Endothelial cell of umbilical vein (primary cell): ENCODE measurements around the gene RBM15B. TPM values are rescaled to one million over a fixed set of nuclear protein-coding genes. Genes with fewer than 3 reads are reported as not detected.

Experiments used
- BruUV-seq: library from RNA; stranded (reverse); fragments of 400-500 nt; replicated peaks from 2 replicates; lab custom pipeline; 2021; lab: Mats Ljungman, UMichigan
- CTCF ChIA-PET: fragments of 300-600, 350-600 bp; sonication (Branson Sonifier 250); formaldehyde crosslinking; loops from one replicate; lab custom pipeline; 2021; ENCODE audit warnings: antibody characterized with exemption, inconsistent platforms; lab: Charles Lee
- POLR2A ChIA-PET: fragments of 300-600, 350-600 bp; sonication (Branson Sonifier 250); formaldehyde crosslinking; loops from one replicate; lab custom pipeline; 2021; ENCODE audit warnings: antibody characterized with exemption, inconsistent platforms; lab: Charles Lee
- DNase-seq: peaks from one replicate; pipeline ENCODE4 v3.0.0-alpha.2; 2011; ENCODE audit warnings: low read depth, low spot score
- FAIRE-seq: peaks from 2 replicates; lab custom pipeline; 2011; peaks lifted over from hg19 to GRCh38; lab: Jason Lieb, UNC
- H2AFZ ChIP-seq: 2 replicates; pipeline ENCODE4 v1.6.0; 2012; ENCODE audit warnings: low read depth, low read length, control low read depth, inconsistent platforms
- H3K27ac ChIP-seq: 2 replicates; pipeline ENCODE4 v1.5.1; 2011; ENCODE audit warnings: low read depth, mild to moderate bottlenecking, control low read depth, low read length, moderate library complexity; ENCODE audit not compliant: insufficient read depth
- H3K27me3 ChIP-seq, 2 experiments: 2 replicates each; pipeline versions ENCODE4 v1.6.0 to v1.6.1; 2011; ENCODE audit warnings: low read length in 2 of 2, mixed read lengths in 1 of 2; ENCODE audit not compliant: control insufficient read depth in 2 of 2, insufficient read depth in 2 of 2
- H3K36me3 ChIP-seq, 2 experiments: 2 replicates in 1 of 2; 3 replicates in 1 of 2; pipeline ENCODE4 v1.5.1; 2011; ENCODE audit warnings: low read length in 2 of 2, mild to moderate bottlenecking in 1 of 2, moderate library complexity in 1 of 2; ENCODE audit not compliant: control insufficient read depth in 2 of 2, insufficient read depth in 2 of 2; ENCODE audit errors: extremely low read depth in 1 of 2
- H3K4me1 ChIP-seq: 3 replicates; pipeline ENCODE4 v1.5.1; 2011; ENCODE audit warnings: mild to moderate bottlenecking, low read length; ENCODE audit not compliant: control insufficient read depth, insufficient read depth; ENCODE audit errors: extremely low read depth
- H3K4me2 ChIP-seq: 2 replicates; pipeline ENCODE4 v1.6.1; 2011; ENCODE audit warnings: low read length, control low read depth, mixed read lengths; ENCODE audit not compliant: insufficient read depth
- H3K4me3 ChIP-seq, 3 experiments: fragments of 200-600 bp in 1 of 3; sonication (generic), shearing (Covaris generic) in 1 of 3; replicated peaks in 1 of 3; 2 replicates each; pipeline ENCODE4 v1.5.1; 2011 to 2016; ENCODE audit warnings: control low read depth in 3 of 3, low read length in 3 of 3, mild to moderate bottlenecking in 2 of 3, inconsistent platforms in 1 of 3, low read depth in 1 of 3, moderate library complexity in 1 of 3; ENCODE audit not compliant: insufficient read depth in 1 of 3
- H3K79me2 ChIP-seq: 2 replicates; pipeline ENCODE4 v1.6.0; 2012; ENCODE audit warnings: low read length, inconsistent platforms; ENCODE audit not compliant: control insufficient read depth, insufficient read depth
- H3K9ac ChIP-seq: replicated peaks from 2 replicates; pipeline ENCODE3; 2011; ENCODE audit warnings: low read length, control low read depth; ENCODE audit not compliant: insufficient read depth; ENCODE audit errors: extremely low read depth
- H3K9me1 ChIP-seq: replicated peaks from 3 replicates; pipeline ENCODE4 v1.6.0; 2011; ENCODE audit warnings: mild to moderate bottlenecking, low read length; ENCODE audit not compliant: control insufficient read depth, insufficient read depth; ENCODE audit errors: extremely low read depth
- H3K9me3 ChIP-seq: replicated peaks from 2 replicates; pipeline ENCODE4 v1.5.1; 2012; ENCODE audit warnings: low read length, inconsistent platforms; ENCODE audit not compliant: control insufficient read depth, insufficient read depth
- H4K20me1 ChIP-seq: replicated peaks from 2 replicates; pipeline ENCODE3; 2011; ENCODE audit warnings: mild to moderate bottlenecking, low read length; ENCODE audit not compliant: control insufficient read depth, insufficient read depth; ENCODE audit errors: extremely low read depth
- CTCF ChIP-seq, 2 donors: IDR thresholded peaks; 1 replicate in 1 of 2; 2 replicates in 1 of 2; pipeline ENCODE4 v1.5.1; 2011; ENCODE audit warnings: low read length in 2 of 2, mild to moderate bottlenecking in 2 of 2, moderate library complexity in 2 of 2, control low read depth in 1 of 2, inconsistent platforms in 1 of 2, low read depth in 1 of 2; ENCODE audit not compliant: insufficient read depth in 1 of 2; ENCODE audit errors: extremely low read depth in 1 of 2
- EZH2 ChIP-seq: IDR thresholded peaks from 2 replicates; pipeline ENCODE4 v1.6.1; 2012; ENCODE audit warnings: borderline replicate concordance, low read depth, mild to moderate bottlenecking, moderate library complexity, low read length, inconsistent platforms; ENCODE audit not compliant: severe bottlenecking
- FOS ChIP-seq: IDR thresholded peaks from 2 replicates; pipeline ENCODE4 v1.6.1; 2011; ENCODE audit warnings: mild to moderate bottlenecking, low read length, moderate library complexity, borderline replicate concordance; ENCODE audit not compliant: insufficient read depth
- GATA2 ChIP-seq: IDR thresholded peaks from 2 replicates; pipeline ENCODE4 v1.7.0; 2011; ENCODE audit warnings: low read depth, mild to moderate bottlenecking, moderate library complexity, mixed read lengths, low read length; ENCODE audit not compliant: insufficient read length, insufficient read depth
- JUN ChIP-seq: IDR thresholded peaks from 2 replicates; pipeline ENCODE4 v1.6.1; 2011; ENCODE audit warnings: borderline replicate concordance, low read depth; ENCODE audit not compliant: insufficient read length, insufficient read depth
- MAX ChIP-seq: IDR thresholded peaks from 2 replicates; pipeline ENCODE4 v1.6.1; 2011; ENCODE audit not compliant: insufficient read depth, insufficient read length
- MYC ChIP-seq: IDR thresholded peaks from one replicate; pipeline ENCODE4 v1.6.1; 2011; ENCODE audit warnings: mild to moderate bottlenecking, low read depth, low read length
- POLR2A ChIP-seq: IDR thresholded peaks from 2 replicates; pipeline ENCODE4 v1.6.1; 2012; ENCODE audit warnings: low read depth, mild to moderate bottlenecking, control low read depth, low read length
- POLR2AphosphoS5 ChIP-seq: IDR thresholded peaks from 2 replicates; pipeline ENCODE4 v1.6.1; 2012; ENCODE audit warnings: low read depth, mild to moderate bottlenecking, control low read depth, low read length, moderate library complexity; ENCODE audit not compliant: insufficient read depth
- dilution Hi-C: fragments of 300-500 bp; cut with MboI; formaldehyde crosslinking; loops from one replicate; pipeline ENCODE4 v1.15.0; 2019; ENCODE audit warnings: low sequenced_read_pairs; ENCODE audit not compliant: extremely low pct_ligation_motif_present
- intact Hi-C: fragments of 100-400 bp; cut with micrococcal nuclease; formaldehyde crosslinking; loops from one replicate; pipeline ENCODE4 v1.10.0; 2022
- polyA plus RNA-seq, 4 experiments: library from polyadenylated mRNA; depleted of rRNA in 3 of 4; stranded (reverse) in 3 of 4; unstranded in 1 of 4; fragments of >200 nt; gene quantifications; 2 replicates each; pipeline versions ENCODE4 v1.2.1 to v1.2.3, GENCODE V29; 2011 to 2012; ENCODE audit warnings: missing spikeins in 1 of 4
- total RNA-seq: library from RNA; stranded (reverse); gene quantifications from 2 replicates; pipeline ENCODE4 v1.2.3, GENCODE V29; 2021

RBM15B gene
- total and polyA plus RNA-seq, 2 donors (not counting 3 experiments of a cell fraction or from before 2014, with no cell fraction given): 19.9 to 39.1 TPM

GRCh38 chr3:51401735-51402134 is 10.7 kb downstream of the RBM15B start:
- Histone ChIP-seq H3K4me3 (no peak overlapping the region), H3K4me2 (no peak overlapping the region), H3K9ac (no peak overlapping the region), H2AFZ (no peak overlapping the region), H3K36me3 (peaks cover 6 to 12% of the 10 kb centered on the region in 2 experiments), H3K27me3 (no peaks in the 10 kb centered on the region), H4K20me1 (no peaks in the 10 kb centered on the region), H3K27ac (no peak overlapping the region), H3K4me1 (no peaks in the 10 kb centered on the region), H3K79me2 (peaks cover 4% of the 10 kb centered on the region), H3K9me1 (no peaks in the 10 kb centered on the region), H3K9me3 (no peaks in the 10 kb centered on the region)
- intact Hi-C loops (no loop called here), dilution Hi-C loops (no loop called here)
- FAIRE-seq (no peak), DNase-seq (no peak)
- ChIA-PET CTCF (interaction anchor here (1.0 kb wide), 1 partner anchor 860 kb away, joined by 3 read pairs; no protein-coding TSS in a partner anchor), POLR2A (no interaction called here)
- no peak for TF ChIP-seq EZH2
- no peak for TF ChIP-seq FOS
- no peak for TF ChIP-seq GATA2
- no peak for TF ChIP-seq POLR2AphosphoS5
- TF ChIP-seq POLR2A: no peak
- TF ChIP-seq MAX: no peak
- TF ChIP-seq JUN: no peak
- TF ChIP-seq CTCF (IDR thresholded peaks at IDR 0.05; ENCODE audit: extremely low read depth in 1 of 2, insufficient read depth in 1 of 2, low read depth in 1 of 2, low read length in 2 of 2): no peak
- no peak for TF ChIP-seq MYC
- BruUV-seq: no TSS peak
